Body of pancreas (tissue), 4 donors: ENCODE results near the gene GRIK2. TPM values are rescaled to one million over a fixed set of nuclear protein-coding genes. Genes with fewer than 3 reads are reported as not detected.

Experiments
- ATAC-seq: fragments of 150-250 bp; one replicate; pipeline ENCODE4 v1.9.1; 2016
- DNase-seq, 4 donors: peaks; one replicate each; pipeline ENCODE4 v3.0.0-alpha.2; 2019
- H3K27ac ChIP-seq, 4 donors: fragments of 200-600 bp; sonication (generic); 1 replicate in 3 of 4; 2 replicates in 1 of 4; pipeline versions ENCODE4 v1.5.1 to v1.6.1; 2016 to 2019; ENCODE audit warnings: mild to moderate bottlenecking in 1 of 4, mixed read lengths in 1 of 4, moderate library complexity in 1 of 4
- H3K27me3 ChIP-seq, 2 donors: fragments of 200-600 bp; sonication (generic); one replicate each; pipeline ENCODE4 v1.6.0; 2016; ENCODE audit warnings: mild to moderate bottlenecking in 1 of 2
- H3K36me3 ChIP-seq, 2 donors: fragments of 200-600 bp; sonication (generic); replicated peaks in 1 of 2; 2 replicates each; pipeline ENCODE4 v1.5.1; 2016; ENCODE audit warnings: low read depth in 2 of 2; ENCODE audit not compliant: insufficient read depth in 1 of 2
- H3K4me1 ChIP-seq: fragments of 200-600 bp; sonication (generic); one replicate; pipeline ENCODE4 v1.6.0; 2016
- H3K4me3 ChIP-seq, 2 donors: fragments of 200-600 bp; sonication (generic); 1 replicate in 1 of 2; 2 replicates in 1 of 2; pipeline ENCODE4 v1.5.1; 2016 to 2019
- H3K9me3 ChIP-seq, 3 donors: fragments of 200-600 bp; sonication (generic); 1 replicate in 2 of 3; 2 replicates in 1 of 3; pipeline ENCODE4 v1.5.1; 2016
- CTCF ChIP-seq, 7 experiments: fragments of 450-650 bp in 4 of 7; fragments of 200-600 bp in 3 of 7; sonication (generic) in 3 of 7; IDR thresholded peaks; one replicate each; pipeline ENCODE4 v1.5.1; 2016 to 2019; ENCODE audit warnings: antibody characterized with exemption in 7 of 7
- POLR2A ChIP-seq, 3 donors: fragments of 450-650 bp; IDR thresholded peaks; one replicate each; pipeline ENCODE4 v1.6.1; 2016; ENCODE audit warnings: antibody characterized with exemption in 3 of 3, mild to moderate bottlenecking in 2 of 3
- WGBS, 2 donors: methylation state at CpG; one replicate each; pipeline ENCODE4 v1.1.5; 2017; 5-methylcytosine and 5-hydroxymethylcytosine counted together
- intact Hi-C: fragments of 100-400 bp; cut with DNase I; formaldehyde crosslinking; loops from one replicate; pipeline ENCODE4 v1.15.1; 2023
- total RNA-seq, 2 donors: library from RNA; depleted of rRNA; stranded (reverse); fragments of >200 nt; gene quantifications; one replicate each; pipeline ENCODE4 v1.1.0, GENCODE V29; 2016

Gene GRIK2
- total RNA-seq, 2 donors from 2014 or later = 0.52 to 7.9 TPM

DNA sequence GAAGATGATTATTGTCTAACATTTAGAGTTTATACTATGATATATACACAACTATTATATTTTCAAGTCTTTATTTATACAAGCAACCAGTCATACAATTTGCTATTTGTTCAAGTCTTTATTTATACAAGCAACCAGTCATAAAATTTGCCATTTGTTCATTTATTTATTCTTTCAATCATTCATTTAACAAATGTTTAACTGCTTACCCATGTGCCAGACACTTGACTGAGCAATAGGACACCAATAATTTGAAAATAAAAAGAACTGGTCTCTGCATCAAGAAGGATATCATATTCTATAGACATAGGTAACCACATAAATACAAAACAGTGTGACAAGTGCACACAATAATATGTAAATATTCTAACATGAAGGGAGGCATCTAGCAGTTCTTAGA, 20.3 kb downstream of the GRIK2 start:
- no peak for DNase-seq
- H3K36me3 ChIP-seq = no peaks in the 10 kb centered on the region
- intact Hi-C loops = no loop called here

DNA sequence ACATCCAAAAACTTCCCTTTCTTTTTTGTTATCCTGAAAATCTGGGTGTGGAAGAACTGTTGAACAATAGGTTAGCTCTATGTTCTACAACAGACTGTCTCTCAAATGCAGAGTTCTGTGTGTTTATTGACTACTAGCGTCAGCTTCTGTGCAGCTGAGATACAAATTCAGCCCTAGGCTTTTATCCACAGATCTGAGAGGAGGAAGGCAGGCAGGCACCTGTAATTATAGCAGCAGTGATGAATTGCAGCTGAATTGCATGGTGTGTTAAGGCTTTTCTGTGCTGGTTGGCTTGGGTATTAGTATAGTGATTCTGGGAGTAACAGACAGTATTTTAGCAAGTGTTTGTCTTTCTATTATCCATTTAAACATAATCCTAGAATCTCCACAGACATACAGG, 24.4 kb downstream of the GRIK2 start:
- Histone ChIP-seq H3K27me3 (no peaks in the 10 kb centered on the region), H3K27ac (no peak overlapping the region), H3K4me3 (no peak overlapping the region), H3K9me3 (no peaks in the 10 kb centered on the region), H3K36me3 (no peaks in the 10 kb centered on the region), H3K4me1 (no peaks in the 10 kb centered on the region)
- TF ChIP-seq POLR2A (IDR thresholded peaks at IDR 0.05) = no peak
- no peak for TF ChIP-seq CTCF (IDR thresholded peaks at IDR 0.05)
- DNase-seq = no peak
- WGBS, 2 donors = 48 to 50% methylated on average over 1 of the region's 1 CpG
- no peak for ATAC-seq
- intact Hi-C loops = no loop called here

More for the DNA sequence above, 20.3 kb downstream of the GRIK2 start:
- Histone ChIP-seq H3K27ac (no peak overlapping the region), H3K4me1 (no peaks in the 10 kb centered on the region), H3K9me3 (no peaks in the 10 kb centered on the region), H3K4me3 (no peak overlapping the region), H3K27me3 (no peaks in the 10 kb centered on the region)
- TF ChIP-seq POLR2A (IDR thresholded peaks at IDR 0.05) (no peak), CTCF (IDR thresholded peaks at IDR 0.05) (no peak)
- no peak for ATAC-seq

DNA sequence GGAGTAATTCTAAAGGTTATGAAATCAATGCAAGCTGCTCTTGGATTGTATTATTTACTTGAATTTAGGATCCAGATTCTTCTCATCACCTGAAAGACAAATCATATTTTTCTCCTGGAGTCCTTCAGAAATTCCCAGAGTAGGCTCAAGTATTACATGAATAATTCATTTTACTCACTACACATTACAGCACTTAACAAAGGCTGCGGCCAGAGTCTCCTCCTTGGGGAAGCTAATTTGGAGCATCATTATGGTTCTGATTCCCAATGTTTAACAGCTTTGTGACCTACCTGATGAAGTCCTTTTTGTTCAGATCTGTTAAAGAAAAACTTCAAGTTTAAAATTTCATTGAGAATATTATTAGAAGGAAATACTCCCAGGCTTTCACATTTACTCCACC, 28.7 kb downstream of the GRIK2 start:
- WGBS, 2 donors = 75 to 79% methylated on average over 1 of the region's 1 CpG
- no peak for TF ChIP-seq CTCF (IDR thresholded peaks at IDR 0.05)
- Histone ChIP-seq H3K4me1 (no peaks in the 10 kb centered on the region), H3K4me3 (no peak overlapping the region), H3K27me3 (no peaks in the 10 kb centered on the region), H3K36me3 (no peaks in the 10 kb centered on the region), H3K9me3 (no peaks in the 10 kb centered on the region), H3K27ac (no peak overlapping the region)
- ATAC-seq (no peak), DNase-seq (no peak)
- intact Hi-C loops = no loop called here

GRCh38 chr6:101422811-101423210, 29.3 kb downstream of the GRIK2 start:
- DNase-seq (no peak), ATAC-seq (no peak)
- Histone ChIP-seq H3K27me3 (no peaks in the 10 kb centered on the region), H3K4me3 (no peak overlapping the region), H3K36me3 (no peaks in the 10 kb centered on the region), H3K4me1 (no peaks in the 10 kb centered on the region), H3K27ac (no peak overlapping the region), H3K9me3 (no peaks in the 10 kb centered on the region)
- TF ChIP-seq CTCF (IDR thresholded peaks at IDR 0.05) (no peak), POLR2A (IDR thresholded peaks at IDR 0.05) (no peak)
- WGBS, 2 donors = 83 to 100% methylated on average over 1 of the region's 1 CpG
- intact Hi-C loops = no loop called here

- H3K4me1 ChIP-seq = no peaks in the 10 kb centered on the region
- no peak overlapping the region for H3K27ac ChIP-seq
- ATAC-seq (no peak), DNase-seq (no peak)
- no peak overlapping the region for H3K4me3 ChIP-seq
- 67 to 76% methylated on average over 1 of the region's 1 CpG for WGBS, 2 donors
- intact Hi-C loops = no loop called here
- no peaks in the 10 kb centered on the region for H3K9me3 ChIP-seq
- no peaks in the 10 kb centered on the region for H3K27me3 ChIP-seq
- TF ChIP-seq POLR2A (IDR thresholded peaks at IDR 0.05) = no peak
- H3K36me3 ChIP-seq = no peaks in the 10 kb centered on the region
Measured at GRCh38 chr6:101429270-101429669, 35.8 kb downstream of the GRIK2 start.
